GM18870 (cell line): Measurements from ENCODE around the gene SLC17A8.
"Not testable (repeated sequence)": the region's sequence is repeated elsewhere in the genome, so short reads cannot be mapped to it uniquely, and the experiment has no call there.

Experiments
- ATAC-seq: cut with Tn5 transposase; IDR thresholded peaks from one replicate; pipeline ENCODE4 v1.9.1; 2021; ENCODE audit warnings: moderate library complexity; ENCODE audit not compliant: unreplicated experiment

SLC17A8 gene

GRCh38 chr12:100422646-100423045 lies 65.8 kb downstream of the SLC17A8 start:
- no peak for ATAC-seq

DNA sequence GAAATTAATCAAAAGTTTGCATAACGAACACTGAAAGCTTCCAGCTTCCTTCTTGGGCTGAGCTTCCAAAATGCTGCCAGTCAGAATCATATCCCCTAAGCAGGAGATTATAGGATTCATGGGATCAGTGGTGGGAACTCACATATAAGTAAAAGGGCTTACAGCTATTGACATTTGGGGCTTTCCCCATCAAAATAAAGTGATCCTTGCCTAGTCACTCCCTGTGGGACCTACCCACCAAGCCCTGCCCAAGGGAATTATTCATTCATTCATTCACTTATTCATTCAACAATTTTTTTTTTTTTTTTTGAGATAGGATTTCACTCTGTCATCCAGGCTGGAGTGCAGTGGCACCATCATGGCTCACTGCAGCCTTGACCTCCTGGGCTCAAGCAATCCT lies 69.3 kb downstream of the SLC17A8 start:
- no peak for ATAC-seq

DNA sequence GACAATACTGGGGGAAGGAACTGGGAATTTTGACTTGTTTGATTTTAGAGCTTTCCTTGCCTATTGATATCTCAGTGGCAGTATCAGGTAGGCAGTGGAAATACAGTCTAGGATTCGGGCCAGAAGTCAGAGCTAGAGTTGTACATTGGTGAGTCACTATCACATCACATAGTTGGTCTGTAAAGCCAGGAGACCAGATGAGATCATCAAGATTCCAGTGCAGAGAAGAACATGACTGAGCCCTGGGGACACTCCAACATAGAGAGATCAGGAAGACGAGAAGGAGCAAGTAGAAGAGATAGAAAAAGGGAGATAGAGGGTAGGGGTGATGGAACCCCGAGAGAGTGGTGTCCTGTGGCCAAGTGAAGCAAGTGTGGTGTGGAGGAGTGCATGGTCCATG lies 70.2 kb downstream of the SLC17A8 start:
- no peak for ATAC-seq

GRCh38 chr12:100430251-100430650 lies 73.4 kb downstream of the SLC17A8 start:
- ATAC-seq = not testable (repeated sequence)

DNA sequence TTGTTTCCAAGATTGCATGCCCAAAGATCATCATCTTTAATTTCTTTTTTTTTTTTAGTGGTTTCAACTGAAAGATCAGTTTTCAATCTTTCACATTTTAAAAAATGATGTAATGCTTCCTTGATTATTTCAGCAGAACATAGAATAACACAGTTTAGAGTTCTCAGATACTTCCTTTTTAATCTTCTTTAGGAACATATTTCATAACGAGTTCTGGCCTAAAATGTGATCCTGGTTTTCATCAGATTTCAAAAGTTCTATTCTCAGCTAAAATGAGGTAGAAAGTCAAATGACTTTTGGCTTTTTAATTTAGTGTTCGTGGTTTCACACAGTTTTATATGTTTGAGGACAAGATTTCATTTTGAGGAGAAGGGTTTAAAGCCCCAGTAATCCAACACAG lies 76.8 kb downstream of the SLC17A8 start:
- ATAC-seq = no peak

DNA sequence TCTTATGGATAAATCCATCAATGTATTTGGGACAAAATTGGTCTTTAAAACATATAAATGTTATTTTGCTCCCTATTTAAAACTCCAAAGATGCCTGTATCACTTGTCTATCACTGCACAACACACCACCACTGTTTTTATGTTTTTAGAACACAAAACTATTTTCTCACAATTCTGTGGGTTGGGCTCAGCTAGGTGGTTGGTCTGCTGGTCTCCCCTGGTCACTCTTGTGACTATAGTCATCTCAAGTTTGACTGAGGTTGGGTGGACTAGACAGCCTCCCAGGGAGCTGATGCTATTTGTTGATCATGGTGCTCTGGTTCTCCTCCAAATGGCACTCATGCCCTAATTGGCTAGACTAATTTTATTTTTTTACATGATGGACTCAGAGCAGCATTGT lies 77.3 kb downstream of the SLC17A8 start:
- no peak for ATAC-seq

DNA sequence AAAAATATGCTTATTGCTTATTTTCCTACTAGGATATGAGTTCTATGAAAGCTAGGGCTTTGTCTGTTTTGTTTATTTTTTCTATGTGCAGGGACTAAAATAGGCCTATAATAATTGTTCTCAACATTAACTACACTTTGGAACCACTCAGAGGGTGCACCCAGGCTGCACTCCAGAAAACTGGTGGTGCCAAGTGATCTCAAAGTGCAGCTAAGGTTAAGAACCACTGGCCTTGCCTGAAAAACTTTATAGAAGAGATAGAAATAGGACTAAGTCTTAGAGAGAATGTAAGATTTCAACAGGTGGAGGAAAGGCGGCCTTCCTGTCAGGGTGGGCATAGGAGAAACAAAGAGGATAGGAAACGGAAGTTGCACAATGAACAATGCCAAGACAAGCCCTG lies 79.1 kb downstream of the SLC17A8 start:
- no peak for ATAC-seq

- ATAC-seq = no peak
Observed at GRCh38 chr12:100437038-100437841, 80.4 kb downstream of the SLC17A8 start.

DNA sequence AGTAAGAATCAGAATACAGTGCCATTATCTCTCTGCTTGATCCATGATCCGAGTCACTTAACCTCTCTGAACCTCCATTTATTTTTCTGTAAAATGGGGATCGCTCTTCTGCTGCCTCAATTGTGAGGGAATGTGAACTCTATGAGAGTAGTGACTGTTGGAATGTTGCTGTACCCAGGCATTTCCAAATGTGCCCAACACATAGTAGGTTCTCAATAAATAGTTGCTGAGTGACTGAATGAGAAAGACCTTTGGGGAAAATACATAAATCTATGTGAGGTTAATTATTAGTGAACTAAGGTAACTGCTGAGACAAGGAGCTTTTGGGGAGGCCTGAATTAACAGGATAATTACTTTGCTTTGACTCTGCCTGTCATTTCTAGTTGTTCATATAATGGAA lies 82.9 kb downstream of the SLC17A8 start:
- no peak for ATAC-seq

DNA sequence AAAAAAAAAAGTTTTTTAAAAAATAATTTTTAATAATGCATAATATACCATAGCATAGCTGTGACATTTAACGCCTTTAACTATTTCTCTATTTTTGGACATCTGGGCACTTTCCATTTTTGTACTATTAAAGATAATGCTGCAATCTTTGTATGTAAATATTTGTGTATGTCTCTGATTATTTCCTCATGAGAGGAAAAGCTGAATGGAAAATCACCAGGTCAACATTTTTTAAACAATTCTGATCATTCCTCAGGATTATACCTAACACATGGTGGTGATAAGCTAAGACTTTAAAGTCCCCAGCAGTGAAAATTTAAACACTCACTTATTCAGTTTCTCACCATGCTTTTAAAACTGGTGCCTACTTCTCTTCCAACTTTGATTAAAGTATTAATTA lies 85.5 kb downstream of the SLC17A8 start:
- ATAC-seq = no peak

GRCh38 chr12:100443434-100443833 lies 86.6 kb downstream of the SLC17A8 start:
- ATAC-seq = no peak

GRCh38 chr12:100445081-100445481 lies 88.2 kb downstream of the SLC17A8 start:
- no peak for ATAC-seq

DNA sequence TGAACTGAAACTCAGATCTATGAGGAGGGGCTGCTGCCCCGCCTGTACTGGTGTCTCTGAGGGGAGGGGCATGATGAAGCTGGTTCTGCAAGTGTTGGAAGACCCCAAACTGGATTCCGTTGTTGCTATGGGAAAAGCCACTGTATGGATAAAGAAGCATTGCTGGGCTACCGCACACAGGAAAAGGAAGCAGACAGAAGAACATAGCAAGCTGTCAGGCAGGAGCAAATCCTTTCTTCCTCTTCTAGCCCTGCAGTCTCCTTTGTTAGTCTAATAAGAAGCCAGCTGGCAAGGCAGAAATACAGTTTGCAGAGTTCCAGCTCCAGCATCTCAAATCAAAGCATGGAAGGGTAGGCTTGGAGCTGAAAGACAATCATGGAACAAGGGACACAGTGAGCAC lies 90.5 kb downstream of the SLC17A8 start:
- ATAC-seq = no peak

GRCh38 chr12:100448656-100449055 lies 91.8 kb downstream of the SLC17A8 start:
- no peak for ATAC-seq

GRCh38 chr12:100450735-100451134 lies 93.9 kb downstream of the SLC17A8 start:
- ATAC-seq = no peak

DNA sequence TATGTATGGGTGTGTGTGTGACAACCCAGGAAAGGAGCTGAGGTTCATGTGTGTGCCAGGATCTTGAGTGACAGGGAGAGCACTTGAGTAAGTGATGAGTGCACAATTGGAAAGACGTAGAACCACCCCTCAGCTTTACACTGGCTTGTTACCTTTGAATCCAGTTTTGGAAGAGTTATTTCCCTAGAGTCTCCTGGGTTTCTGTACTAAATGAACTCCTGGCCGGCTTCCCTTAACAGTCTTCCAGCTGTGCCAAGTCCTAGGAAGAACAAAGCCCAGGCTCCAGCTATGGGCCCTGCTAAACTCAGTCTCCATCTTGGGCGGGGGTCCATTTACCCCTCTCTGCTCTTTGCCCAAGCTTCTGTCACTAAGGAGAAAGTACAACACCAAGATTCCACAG lies 97.1 kb downstream of the SLC17A8 start:
- ATAC-seq = no peak

GRCh38 chr12:100455896-100456295 lies 99.0 kb downstream of the SLC17A8 start:
- ATAC-seq = no peak

- no peak for ATAC-seq
Observed at GRCh38 chr12:100458191-100458590, 101.3 kb downstream of the SLC17A8 start.

- ATAC-seq = no peak
Observed at GRCh38 chr12:100460702-100461101, 103.8 kb downstream of the SLC17A8 start.

DNA sequence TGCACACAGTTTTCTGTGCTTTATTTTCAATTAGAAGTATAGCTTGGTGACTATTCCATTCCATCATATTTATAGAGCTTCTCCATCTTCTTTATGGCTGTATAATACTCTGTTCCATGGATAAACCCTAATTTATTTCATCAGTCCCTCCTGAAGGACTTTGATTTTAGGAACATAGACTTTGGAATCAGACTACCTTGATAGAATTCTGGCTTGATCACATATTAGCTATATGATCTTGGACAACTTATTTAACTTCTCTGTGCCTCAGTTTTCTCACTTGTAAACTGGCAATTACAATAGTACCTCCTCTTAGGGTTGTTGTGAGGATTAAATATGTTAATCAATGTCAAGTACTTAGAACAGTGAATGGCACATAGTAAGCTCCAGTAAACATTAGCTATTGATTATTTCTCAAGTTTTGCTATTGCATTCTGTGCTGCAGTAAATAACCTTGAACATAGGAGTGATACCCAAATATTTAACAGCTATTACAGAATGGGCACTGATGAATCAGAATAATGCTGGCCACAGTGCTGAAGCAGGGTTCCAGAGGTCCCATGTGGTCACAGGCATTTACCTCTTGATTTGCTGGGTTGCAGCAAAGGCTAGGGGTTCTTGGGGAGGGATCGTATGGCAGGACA lies 104.6 kb downstream of the SLC17A8 start:
- no peak for ATAC-seq

- ATAC-seq = no peak
Observed at GRCh38 chr12:100463661-100464060, 106.8 kb downstream of the SLC17A8 start.

DNA sequence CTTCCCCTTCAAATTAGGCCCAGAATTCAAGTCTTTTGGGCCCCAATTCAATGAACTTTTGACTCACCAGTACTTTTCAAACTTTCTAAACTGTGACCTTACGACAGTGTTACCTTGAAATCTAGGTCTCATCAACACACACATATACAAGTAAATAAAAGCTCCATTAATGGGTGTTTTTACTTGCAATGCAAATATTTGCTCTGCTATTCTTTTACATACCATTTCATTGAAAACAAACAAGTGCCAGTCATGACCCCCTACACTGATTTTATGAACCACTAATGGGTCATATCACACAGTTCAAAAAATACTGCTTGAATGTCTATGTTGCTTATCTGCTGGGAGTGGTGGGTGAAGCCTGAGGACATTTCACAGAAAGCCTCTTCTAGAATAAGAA lies 107.7 kb downstream of the SLC17A8 start:
- ATAC-seq = no peak

GRCh38 chr12:100468126-100468525 lies 111.3 kb downstream of the SLC17A8 start:
- ATAC-seq = no peak
